AG20443 (cell line): ENCODE measurements around the gene RASGEF1B.
"Not testable (repeated sequence)": the region's sequence is repeated elsewhere in the genome, so short reads cannot be mapped to it uniquely, and the experiment has no call there.

Source experiments
- DNase-seq: peaks from one replicate; pipeline ENCODE4 v3.0.0; 2012; ENCODE audit warnings: low spot score, mixed read lengths

The RASGEF1B gene

DNA sequence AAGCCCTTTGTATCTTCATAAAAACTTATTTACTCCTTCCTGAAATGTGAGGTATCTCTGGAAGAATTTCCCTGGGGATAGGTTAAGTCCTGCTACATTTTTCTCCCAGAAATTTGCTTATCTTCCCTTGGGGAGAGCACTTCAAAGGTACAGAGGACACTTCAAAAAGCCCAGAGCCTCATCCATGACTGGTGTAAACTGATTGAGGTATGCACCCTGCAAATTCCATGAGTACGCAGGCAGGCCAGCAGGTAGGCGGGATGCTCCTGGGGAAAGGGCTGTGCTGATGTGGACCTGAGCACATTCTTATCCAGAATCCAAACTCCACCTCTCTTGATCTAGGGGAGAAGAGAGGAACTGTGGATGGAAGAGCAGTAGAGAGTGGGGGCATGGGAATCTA, 26.3 kb upstream of the RASGEF1B start:
- DNase-seq, result no peak

DNA sequence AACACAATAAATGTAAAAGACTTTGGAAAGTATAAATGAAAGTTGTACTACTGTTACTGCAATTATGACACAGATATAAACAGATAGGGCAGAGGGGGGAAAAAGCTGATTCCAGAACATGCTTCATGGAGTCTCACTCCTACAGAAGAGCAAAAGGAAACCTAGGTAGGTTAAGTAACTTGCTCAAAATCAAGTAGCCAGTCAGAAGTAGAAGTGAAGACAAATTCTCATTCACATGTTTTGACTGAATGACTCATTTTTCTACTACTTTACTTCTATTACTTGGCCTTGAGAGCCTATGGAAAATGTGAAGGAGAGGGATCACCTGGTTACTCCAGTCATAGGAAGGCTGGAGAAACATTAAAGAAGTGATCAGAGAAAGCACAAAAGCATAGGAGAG, 23.6 kb upstream of the RASGEF1B start:
- DNase-seq, result no peak

DNA sequence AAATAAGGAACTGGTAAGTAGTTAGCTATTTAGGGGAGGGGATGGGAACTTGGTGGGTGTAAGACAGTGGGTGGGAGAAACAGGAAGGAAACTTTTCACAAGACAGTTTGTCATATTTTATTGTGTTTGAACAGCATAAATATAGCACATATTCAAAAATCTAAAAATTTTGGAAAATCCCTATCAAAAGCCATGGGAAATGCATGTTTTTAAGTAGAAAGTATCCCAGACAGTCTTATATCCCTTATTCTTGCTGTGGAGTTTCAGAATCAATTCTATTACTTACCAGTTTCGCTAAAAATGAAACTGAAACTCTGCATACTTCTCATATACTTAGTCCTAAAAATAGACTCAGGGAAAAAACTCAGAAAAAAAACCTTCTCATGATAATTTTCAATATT, 22.3 kb upstream of the RASGEF1B start:
- no peak for DNase-seq

DNA sequence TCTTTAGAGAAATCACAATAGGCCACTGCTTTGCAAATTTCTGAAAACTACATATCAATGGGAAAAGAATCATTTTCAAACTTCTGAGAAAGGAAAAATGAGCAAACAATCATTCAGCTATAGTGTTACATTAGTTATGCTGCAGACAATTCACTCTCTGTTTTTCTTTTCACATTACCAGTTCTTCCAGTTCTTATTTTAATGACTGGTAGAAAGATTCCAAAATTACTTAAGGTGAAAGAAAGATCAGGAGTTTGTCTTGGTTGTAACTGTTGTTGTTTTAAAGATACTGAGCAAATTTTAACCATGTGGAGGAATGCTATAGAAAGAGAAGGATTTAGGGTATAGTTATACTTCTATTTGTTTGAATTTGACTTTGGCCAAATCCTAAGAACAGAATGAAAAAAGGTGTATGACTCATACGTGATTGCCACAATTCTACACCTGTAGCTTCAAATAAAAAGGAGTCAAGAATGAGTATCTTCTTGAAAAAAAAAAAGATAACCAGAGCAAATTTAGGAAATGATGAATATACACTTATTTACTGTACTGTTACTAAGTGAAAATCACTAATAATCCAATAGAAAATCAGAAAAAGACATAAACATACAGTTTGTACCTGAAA, 21.0 kb upstream of the RASGEF1B start:
- no peak for DNase-seq

DNA sequence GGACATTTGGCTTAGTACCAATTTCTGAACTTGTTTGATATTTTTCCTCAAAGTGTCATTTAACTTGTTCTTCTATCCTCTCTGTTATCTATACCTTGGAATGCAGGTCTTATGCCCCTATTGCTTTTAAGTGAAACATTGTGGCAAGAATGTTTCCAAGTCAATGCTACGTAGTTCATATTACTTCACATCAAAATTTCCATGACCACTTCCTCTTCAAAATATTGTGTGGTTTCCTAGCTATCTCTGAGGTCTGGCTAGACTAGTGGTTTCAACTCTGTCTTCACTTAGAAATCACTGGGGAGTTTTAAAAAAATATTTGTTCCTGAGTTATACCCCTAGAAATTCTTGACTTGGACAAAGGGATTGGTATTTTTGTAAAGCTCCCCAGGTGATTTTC, 20.2 kb upstream of the RASGEF1B start:
- no peak for DNase-seq

DNA sequence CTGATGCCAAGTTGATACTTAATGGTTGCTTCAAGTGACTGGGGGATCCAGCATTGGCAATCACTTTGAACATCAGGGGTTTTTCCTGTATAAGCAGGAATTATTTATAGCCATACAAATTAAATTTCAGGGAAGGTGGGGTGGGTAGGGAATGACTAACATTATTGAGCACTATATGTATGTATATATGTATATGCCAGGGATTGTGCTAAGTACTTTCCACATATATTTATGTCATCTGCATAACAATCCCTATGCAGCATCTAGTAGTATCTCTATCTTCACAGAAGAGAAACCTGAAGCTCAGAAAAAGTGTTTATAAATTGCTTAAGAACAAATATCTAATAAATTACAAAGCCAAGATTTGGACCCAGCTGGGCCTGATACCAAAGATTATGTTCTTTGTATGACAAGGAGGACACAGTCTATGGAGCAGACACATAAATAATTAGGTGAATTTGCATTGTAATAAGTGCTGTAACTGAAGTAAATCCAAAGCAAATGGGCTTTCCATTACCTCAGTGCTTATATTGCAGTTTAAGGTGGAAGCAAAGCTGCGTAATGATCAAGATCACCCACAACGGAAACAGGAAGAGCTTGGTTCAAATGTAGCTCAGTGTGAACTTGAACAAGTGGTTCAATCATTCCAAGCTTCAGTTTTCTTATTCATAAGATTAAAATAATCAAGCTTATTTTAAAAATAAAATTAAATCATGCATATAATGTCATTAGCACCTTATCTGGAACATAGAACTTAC, 18.9 kb upstream of the RASGEF1B start:
- no peak for DNase-seq

DNA sequence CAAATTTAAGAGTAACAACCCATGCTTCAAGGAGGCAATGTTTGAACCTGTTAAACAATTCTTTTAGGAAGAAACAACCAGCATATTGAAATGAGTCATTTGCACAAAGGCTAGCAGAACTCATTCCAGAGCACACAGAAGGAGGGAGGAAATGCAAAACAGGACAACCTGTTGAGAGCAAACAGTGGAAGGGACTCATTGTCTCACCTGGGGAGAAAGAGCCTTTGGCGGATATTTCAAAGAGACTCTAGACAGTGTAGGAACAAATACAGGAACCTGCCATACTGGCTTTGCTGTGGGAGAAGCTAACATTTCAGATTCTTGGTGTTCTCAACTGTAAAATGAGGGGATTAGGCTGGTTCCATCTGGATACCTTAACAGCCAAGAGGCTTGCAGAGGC, 14.8 kb upstream of the RASGEF1B start:
- no peak for DNase-seq

DNA sequence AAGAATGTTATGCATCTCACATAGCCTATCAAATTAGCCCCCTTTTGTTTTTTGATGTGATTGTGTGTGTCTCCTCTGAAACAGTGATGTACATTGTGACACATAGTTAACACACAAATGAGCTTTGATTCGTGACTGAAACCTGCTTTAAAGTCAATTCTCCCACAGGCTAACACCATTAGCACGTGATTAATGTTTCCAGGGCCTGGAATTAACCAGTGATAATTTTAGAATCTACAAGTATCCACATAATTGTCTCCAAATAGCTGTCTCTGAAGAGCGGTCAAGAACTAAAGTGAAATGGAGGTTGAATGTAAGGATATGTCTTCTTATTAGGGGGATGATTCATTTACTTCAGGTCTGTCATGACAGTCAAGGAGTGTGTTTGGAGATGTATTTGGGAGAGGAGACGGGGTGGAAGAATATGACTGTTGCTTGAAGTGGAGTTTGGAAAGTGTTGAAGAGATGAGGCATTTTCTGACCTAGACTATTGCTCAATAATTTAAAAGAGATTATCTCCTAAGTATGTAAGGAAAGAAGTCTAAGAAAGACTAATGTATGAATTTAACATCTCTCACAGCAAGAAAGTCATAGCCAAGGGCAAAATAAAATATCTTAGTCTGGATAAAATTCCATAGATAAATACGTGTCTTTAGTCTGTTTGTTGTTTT, 13.7 kb upstream of the RASGEF1B start:
- DNase-seq, result no peak

DNA sequence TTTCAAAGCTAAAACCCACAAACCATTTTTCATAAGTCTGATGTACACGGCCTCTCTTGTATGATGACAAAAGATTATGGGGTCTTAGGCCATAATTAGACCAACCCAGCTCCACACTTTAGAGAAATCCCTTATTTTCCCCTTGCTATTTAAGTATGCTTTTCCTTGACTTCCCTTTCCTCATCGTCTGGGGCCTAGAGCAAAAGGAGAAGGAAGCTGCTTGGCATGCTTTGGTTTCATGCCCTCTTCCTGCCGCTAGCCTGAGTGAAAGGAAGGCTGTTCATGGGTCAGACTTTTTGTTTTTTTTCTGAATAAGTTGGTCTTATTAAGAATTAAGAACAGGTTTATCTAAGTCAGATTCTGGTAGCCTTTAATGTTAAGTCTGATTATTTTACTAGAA, 10.6 kb upstream of the RASGEF1B start:
- no peak for DNase-seq

DNA sequence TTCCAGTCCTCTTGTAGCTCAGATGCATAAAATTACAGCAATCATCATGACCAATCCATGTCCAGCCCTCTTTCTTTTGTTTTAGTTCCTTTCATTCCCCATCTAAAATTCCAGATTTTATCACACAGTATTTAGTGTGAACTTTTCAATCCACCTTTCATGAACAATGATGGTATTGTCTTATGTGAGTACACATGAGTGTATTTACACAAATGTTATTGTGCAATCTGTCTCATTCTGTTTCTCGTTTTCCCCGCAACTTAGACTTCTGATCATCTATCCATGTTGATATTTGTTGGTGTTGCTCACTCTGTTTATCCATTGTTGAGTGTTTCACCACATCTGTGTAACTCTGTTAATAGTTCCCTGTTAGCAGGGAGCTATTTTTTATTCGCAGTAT, 9.4 kb upstream of the RASGEF1B start:
- DNase-seq, result no peak

DNA sequence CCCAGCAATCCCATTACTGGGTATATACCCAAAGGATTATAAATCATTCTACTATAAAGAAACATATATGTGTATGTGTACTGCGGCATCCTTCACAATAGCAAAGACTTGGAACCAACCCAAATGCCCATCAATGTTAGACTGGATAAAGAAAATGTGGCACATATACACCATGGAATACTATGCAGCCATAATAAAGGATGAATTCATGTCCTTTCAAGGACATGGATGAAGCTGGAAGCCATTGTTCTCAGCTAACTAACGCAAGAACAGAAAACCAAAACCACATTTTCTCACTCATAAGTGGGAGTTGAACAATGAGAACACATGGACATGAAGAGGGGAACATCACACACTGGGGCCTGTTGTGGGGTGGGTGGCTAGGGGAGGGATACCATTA, 7.9 kb upstream of the RASGEF1B start:
- not testable (repeated sequence) for DNase-seq

DNA sequence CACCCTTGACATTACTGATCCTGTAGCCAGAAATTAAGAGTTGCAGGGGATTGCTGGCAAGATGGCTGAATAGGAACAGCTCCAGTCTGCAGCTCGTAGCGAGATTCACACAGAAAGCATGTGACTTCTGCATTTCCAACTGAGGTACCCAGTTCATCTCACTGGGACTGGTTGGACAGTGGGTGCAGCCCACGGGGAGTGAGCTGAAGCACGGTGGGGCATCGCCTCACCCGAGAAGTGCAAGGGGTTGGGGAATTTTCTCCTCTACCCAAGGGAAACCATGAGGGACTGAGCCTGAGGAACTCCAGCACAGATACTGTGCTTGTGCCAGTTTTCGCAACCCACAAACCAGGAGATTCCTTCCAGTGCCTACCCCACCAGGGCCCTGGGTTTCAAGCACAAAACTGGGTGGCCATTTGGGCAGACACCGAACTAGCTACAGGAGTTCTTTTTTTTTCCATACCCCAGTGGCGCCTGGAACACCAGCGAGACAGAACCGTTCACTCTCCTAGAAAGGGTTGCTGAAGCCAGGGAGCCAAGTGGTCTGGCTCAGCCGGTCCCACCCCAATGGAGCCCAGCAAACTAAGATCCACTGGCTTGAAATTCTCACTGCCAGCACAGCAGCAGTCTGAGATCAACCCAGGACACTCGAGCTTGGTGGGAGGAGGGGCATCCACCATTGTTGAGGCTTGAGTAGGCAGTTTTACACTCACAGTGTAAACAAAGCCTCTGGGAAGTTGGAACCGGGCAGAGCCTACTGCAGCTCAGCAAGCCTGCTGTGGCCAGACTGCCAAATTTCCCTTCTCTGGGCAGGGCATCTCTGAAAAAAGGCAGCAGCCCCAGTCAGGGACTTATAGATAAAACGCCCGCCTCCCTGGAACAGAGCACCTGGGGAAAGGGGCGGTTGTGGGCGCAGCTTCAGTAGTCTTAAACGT, 1.9 kb upstream of the RASGEF1B start:
- DNase-seq, result not testable (repeated sequence)

DNA sequence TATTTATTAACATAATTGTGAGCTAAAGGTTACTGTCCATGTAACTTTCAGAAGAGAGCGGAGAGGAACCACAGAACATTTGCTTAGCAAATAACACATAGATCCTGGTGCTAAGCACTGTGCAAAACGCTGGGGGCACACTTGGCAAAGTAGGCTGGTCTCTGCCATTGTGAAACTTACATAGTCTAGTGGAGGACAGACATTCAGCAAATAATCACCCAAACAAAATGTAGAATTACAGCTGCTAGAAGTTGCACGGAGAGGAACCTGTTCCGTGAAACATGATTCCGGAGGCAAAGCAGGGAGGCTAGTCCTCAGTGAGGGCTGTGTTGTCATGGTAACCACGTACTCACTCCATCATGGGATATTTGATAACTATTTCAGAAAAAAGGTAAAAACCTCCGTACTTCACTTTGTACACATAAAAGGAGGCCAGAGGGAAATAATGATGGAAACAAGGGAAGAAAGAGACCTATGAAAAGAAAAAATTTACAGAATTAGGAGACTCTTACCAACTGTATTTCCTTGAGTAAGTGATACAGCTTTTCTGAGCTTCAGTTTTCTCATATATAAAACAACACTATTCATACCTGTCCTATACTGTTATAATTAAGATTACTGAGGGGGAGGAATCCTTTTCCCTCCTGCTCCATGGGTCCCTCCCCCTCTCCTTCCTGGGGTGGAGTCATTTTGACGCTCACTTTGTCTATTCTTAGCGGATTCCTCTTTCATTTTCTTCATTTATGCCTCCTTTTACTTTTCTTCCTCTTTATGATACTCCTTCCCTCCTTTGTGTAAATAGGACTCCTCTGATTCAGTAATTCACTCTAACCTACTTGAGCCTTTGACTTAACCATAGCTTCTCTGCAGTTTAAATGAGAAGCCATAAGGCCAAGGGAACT, 825 bp upstream of the RASGEF1B start:
- peak; percentile 24 for DNase-seq

DNA sequence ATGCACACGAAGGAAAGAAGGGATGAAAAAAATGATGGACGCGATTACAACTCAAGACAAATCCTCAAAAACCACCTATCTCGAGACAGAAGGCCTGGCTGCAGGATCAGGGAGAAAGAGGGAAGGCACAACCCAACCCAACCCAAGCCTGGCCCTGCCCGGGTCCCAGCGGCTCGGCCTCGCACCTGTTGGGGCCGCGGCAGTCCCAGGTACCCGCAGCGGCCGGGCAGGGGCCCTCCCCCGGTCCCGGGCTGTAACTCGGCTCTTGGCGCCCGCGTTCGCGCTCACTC, 464 bp downstream of the RASGEF1B start:
- no peak for DNase-seq

DNA sequence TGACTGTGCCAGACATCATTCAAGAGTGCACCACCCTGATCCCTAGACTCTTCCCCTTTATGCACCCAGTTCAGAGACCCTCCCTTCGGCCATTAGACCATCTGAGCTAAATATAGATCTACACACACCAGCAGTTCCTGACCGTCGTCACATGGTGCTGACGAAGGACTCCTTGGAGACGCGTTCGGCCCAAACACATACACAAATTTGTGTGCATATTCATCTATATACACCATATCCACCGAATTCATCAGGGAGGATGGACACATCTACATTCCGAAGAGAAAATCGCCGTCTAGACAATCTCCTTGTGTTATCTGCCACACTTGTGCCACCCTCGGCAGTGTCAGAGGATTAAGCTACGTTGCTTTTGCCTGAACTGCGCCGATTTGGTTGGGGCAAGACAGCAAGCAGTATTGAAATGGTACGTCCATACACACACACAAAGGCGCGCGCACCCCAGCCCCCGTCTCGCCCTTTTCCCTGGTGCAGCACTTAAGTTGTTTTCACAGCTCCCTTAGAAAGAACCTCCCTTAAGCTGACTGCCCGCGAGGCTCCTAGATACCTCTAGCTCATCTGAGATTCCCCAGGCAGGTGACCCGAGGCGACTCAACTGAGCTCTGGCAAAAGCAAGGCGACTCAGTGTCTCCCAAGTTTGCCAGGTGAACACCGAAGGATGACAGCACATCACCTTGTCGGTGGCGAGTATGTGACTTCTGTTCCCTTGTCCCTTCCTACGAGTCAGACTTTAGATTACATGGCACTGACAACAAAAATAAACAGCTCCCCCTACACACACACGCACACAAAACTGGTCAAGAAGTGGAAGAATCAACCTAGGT, 1.0 kb downstream of the RASGEF1B start:
- peak; percentile 9 for DNase-seq

DNA sequence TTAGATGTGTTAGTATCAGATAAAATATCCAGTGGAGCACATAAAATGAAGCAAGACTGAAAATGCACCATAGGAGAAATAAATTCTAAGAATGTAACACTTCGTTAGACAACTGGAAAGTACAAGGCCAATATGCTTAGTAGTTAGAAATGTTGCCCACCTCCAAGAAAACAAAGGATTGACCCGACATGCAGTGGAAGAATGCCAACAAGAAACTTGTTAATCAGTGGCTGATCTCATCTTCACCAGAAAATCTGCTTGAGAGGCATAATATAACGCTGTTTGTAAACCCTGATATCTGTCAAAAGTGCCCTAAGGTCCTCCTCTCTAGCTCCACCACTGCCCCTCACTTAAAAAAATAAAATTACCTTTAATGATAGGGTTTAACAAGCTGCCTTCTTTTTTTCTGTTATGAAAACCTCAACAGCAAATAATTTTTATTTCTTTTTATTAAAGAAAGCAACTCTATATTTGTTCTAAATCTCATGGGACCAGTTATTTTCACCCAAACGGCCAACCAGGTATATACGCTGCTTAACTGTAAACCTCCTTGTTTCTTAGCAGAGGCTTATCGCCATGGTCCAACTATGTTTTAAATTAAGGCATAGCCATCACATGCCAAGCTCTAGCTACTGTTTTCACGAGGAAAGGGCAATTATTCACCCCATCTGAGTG, 1.8 kb downstream of the RASGEF1B start:
- no peak for DNase-seq

DNA sequence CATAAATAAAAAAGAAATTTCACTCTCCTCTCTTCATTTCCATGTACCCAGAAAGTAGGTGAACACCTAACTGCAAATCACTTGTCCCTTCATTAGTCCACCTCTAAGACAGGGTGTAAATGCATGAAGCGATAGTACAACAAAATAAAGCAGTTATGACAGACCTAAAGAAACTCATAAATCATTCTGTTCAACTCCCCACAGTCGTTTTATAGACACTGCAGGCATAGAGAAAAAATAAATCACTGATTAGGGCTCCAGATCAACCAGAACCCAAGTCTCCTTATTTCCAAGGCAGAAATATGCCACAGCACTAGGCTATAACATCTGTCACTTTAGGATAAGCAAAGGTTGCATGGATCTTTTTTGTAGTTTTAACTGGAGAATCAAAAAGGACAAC, 3.0 kb downstream of the RASGEF1B start:
- DNase-seq, result no peak

DNA sequence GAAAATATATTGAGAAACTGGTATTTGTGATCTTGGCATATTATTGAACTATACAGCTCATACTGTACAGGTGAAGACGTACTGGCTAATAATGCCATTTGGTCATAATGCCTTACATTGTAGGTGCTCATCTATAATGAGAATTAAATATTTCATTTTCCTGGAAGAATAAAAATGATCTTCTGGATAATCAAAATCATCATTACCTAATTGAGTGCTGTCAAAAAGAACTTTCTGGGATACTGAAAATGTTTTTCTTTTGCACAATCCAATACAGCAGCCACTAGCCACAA, 4.1 kb downstream of the RASGEF1B start:
- DNase-seq, result no peak

DNA sequence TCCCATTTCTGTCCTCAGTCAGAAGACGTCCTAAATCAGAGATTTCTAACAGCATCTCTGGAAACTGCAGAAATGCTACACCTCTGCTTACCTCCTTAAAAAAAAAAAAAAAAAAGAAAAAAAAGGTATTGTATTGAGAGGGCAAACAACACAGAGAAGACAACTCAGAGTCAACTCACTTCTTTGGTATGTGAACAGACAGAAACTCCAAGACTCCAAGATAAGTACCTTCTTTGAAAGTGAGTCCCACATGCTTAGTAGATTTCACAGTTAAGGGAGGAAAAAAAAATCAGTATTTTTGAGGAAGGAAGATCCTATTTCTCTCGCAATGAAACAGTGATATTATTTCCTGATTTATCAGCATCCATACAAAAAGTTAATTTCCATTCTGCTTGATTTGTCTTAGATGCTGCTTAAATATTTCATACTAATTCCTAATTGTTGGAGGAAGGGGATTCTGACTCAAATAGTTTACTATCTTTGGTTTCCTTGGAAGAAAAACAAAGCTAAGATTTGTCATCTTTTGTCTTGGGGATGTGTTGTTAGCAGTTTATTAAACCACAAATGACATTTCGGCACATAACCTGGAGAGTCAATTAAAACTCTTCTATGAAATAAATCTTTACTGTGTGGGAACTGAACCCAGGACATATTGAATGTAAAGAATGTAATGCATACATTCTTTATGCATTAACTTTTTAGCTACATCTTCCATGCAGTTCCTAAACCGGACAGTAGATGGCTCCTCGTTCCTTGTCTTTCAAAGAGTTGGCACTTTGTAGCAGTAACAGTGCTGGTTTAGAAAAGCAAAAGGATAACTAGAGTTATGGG, 4.7 kb downstream of the RASGEF1B start:
- peak; percentile 51 for DNase-seq
